ENCODE results near the gene S100PBP.

S100PBP gene

DNA sequence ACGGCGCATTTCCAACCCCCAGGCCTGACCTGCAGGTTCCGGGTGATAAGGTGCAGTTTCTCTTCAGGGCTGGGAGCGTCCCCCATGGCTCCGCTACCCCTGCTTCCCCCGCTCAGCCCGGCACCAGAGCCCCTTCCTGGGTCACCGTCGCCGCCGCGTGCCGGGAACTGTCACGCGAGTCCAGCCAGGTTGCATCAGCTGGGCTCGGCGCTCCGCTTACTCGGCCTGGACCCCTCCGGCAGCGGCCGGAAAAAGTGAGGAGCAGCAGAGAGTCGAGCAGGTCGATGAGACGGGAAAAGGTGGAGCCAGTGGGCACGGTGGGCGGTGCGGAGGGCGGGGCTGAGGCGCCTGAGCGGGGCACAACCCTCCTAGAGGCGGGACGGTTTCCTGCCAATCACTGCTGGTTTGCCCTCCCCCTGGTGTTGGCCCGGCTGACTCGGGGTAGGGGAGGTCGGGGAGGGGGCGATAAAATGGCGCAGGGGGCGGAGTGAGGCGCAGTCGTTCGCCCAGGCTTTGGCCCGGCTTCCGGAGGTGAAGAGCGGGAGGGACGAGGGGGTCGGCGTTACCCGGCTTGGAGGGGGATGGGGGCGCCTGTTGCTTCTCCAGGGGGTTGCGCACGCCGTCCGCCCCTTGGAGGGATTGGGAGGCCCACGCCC lies at the start of gene S100PBP, which contains the start of gene YARS1:
TSS of gene S100PBP (plus strand) at position 495 of the 656 bp plus-strand sequence. CDS start 8,447 bp downstream, outside the sequence.
TSS of gene YARS1 (minus strand) at position 200 of the 656 bp plus-strand sequence. CDS start at position 86, 114 bp downstream.
- Histone ChIP-seq H3K36me3 (ENCODE audit: control insufficient read depth, insufficient read depth, low read length) (peaks cover 15% of the 10 kb centered on the region), H3K27me3 (ENCODE audit: control insufficient read depth, insufficient read depth, low read length) (no peaks in the 10 kb centered on the region), H3K4me1 (ENCODE audit: control insufficient read depth, insufficient read depth, low read length) (peaks cover 25% of the 10 kb centered on the region), H3K9ac (ENCODE audit: low read length) (peak within 1 kb of the TSS; percentile 99), H3K4me3 (ENCODE audit: low read depth, low read length) (peak within 1 kb of the TSS; percentile 83), H3K27ac (ENCODE audit: low read depth, low read length) (peak within 1 kb of the TSS; percentile 98), H3K9me3 (ENCODE audit: control insufficient read depth, insufficient read depth, low read depth, low read length) (no peaks in the 10 kb centered on the region)

GRCh38 chr1:32768110-32768850 lies 49.2 kb upstream of the S100PBP start:
- H3K27ac ChIP-seq (ENCODE audit: low read depth, low read length) = no peak overlapping the region
- peaks cover 49% of the 10 kb centered on the region for H3K36me3 ChIP-seq (ENCODE audit: control insufficient read depth, insufficient read depth, low read length)
- no peak overlapping the region for H3K4me3 ChIP-seq (ENCODE audit: low read depth, low read length)
- no peaks in the 10 kb centered on the region for H3K9me3 ChIP-seq (ENCODE audit: control insufficient read depth, insufficient read depth, low read depth, low read length)
- H3K27me3 ChIP-seq (ENCODE audit: control insufficient read depth, insufficient read depth, low read length) = no peaks in the 10 kb centered on the region
- H3K4me1 ChIP-seq (ENCODE audit: control insufficient read depth, insufficient read depth, low read length) = peaks cover 66% of the 10 kb centered on the region
- no peak overlapping the region for H3K9ac ChIP-seq (ENCODE audit: low read length)

DNA sequence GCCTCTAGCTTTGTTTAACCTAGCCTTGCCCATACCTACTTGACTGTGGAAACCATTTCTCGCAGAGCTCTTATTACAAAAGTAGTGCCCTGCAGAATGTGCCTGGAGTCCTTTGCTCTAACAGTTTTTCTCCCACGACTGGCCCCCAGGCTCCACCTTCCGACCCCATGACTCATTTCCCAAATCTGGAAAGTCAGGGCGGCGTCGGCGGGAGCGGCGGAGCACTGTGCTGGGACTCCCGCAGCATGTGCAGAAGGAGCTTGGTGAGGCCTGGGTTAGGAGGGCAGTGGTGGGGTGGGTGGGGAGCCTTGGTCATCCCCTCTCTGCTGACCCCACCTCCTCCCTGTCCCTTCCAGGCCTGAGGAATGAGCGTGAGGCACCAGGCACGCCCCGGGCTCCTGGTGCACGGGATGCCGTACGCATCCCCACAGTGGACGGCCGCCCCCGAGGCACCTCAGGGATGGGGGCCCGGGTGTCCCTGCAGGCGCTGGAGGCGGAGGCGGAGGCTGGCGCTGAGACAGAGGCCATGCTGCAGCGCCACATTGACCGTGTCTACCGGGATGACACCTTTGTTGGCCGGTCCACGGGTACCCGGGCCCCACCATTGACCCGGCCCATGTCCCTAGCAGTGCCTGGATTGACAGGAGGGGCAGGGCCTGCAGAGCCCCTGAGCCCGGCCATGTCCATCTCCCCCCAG lies 47.8 kb upstream of the S100PBP start:
- Histone ChIP-seq H3K27me3 (ENCODE audit: control insufficient read depth, insufficient read depth, low read length) (no peaks in the 10 kb centered on the region), H3K36me3 (ENCODE audit: control insufficient read depth, insufficient read depth, low read length) (peaks cover 62% of the 10 kb centered on the region), H3K4me3 (ENCODE audit: low read depth, low read length) (no peak overlapping the region), H3K9me3 (ENCODE audit: control insufficient read depth, insufficient read depth, low read depth, low read length) (no peaks in the 10 kb centered on the region), H3K9ac (ENCODE audit: low read length) (no peak overlapping the region), H3K4me1 (ENCODE audit: control insufficient read depth, insufficient read depth, low read length) (peaks cover 69% of the 10 kb centered on the region), H3K27ac (ENCODE audit: low read depth, low read length) (no peak overlapping the region)

GRCh38 chr1:32770221-32770731 lies 47.2 kb upstream of the S100PBP start:
- Histone ChIP-seq H3K27me3 (ENCODE audit: control insufficient read depth, insufficient read depth, low read length) (no peaks in the 10 kb centered on the region), H3K9ac (ENCODE audit: low read length) (no peak overlapping the region), H3K4me1 (ENCODE audit: control insufficient read depth, insufficient read depth, low read length) (peaks cover 66% of the 10 kb centered on the region), H3K36me3 (ENCODE audit: control insufficient read depth, insufficient read depth, low read length) (peaks cover 68% of the 10 kb centered on the region), H3K27ac (ENCODE audit: low read depth, low read length) (no peak overlapping the region), H3K9me3 (ENCODE audit: control insufficient read depth, insufficient read depth, low read depth, low read length) (no peaks in the 10 kb centered on the region), H3K4me3 (ENCODE audit: low read depth, low read length) (no peak overlapping the region)

DNA sequence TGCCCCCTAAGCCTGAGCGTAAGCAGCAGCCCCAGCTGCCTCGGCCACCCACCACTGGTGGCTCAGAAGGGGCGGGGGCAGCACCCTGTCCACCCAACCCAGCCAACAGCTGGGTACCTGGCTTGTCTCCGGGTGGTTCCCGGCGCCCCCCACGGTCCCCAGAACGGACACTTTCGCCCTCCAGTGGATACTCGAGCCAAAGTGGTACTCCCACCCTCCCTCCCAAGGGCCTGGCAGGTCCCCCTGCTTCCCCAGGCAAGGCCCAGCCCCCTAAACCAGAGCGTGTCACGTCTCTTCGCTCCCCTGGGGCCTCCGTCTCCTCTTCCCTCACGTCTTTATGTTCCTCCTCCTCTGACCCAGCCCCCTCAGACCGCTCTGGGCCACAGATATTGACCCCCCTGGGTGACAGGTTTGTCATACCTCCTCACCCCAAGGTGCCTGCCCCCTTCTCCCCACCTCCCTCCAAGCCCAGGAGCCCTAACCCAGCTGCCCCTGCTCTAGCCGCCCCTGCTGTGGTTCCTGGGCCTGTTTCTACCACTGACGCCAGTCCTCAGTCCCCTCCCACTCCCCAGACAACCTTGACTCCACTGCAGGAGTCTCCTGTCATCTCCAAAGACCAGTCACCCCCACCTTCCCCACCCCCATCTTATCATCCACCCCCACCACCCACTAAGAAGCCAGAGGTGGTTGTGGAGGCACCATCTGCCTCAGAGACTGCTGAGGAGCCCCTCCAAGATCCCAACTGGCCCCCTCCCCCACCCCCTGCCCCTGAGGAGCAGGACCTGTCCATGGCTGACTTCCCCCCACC lies 46.5 kb upstream of the S100PBP start:
- Histone ChIP-seq H3K27ac (ENCODE audit: low read depth, low read length) (no peak overlapping the region), H3K9ac (ENCODE audit: low read length) (no peak overlapping the region), H3K36me3 (ENCODE audit: control insufficient read depth, insufficient read depth, low read length) (peaks cover 74% of the 10 kb centered on the region), H3K27me3 (ENCODE audit: control insufficient read depth, insufficient read depth, low read length) (no peaks in the 10 kb centered on the region), H3K4me3 (ENCODE audit: low read depth, low read length) (no peak overlapping the region), H3K9me3 (ENCODE audit: control insufficient read depth, insufficient read depth, low read depth, low read length) (no peaks in the 10 kb centered on the region), H3K4me1 (ENCODE audit: control insufficient read depth, insufficient read depth, low read length) (peaks cover 61% of the 10 kb centered on the region)

DNA sequence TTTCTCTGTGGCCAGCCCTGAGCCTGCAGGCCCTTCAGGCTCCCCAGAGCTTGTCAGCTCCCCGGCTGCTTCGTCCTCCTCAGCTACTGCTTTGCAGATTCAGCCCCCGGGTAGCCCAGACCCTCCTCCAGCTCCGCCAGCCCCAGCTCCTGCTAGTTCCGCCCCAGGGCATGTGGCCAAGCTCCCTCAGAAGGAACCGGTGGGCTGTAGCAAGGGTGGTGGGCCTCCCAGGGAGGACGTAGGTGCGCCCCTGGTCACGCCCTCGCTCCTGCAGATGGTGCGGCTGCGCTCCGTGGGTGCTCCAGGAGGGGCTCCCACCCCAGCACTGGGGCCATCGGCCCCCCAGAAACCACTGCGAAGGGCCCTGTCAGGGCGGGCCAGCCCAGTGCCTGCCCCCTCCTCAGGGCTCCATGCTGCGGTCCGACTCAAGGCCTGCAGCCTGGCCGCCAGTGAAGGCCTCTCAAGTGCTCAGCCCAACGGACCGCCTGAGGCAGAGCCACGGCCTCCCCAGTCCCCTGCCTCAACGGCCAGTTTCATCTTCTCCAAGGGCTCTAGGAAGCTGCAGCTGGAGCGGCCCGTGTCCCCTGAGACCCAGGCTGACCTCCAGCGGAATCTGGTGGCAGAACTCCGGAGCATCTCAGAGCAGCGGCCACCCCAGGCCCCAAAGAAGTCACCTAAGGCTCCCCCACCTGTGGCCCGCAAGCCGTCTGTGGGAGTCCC lies 45.7 kb upstream of the S100PBP start:
- Histone ChIP-seq H3K27me3 (ENCODE audit: control insufficient read depth, insufficient read depth, low read length) (no peaks in the 10 kb centered on the region), H3K9ac (ENCODE audit: low read length) (no peak overlapping the region), H3K4me1 (ENCODE audit: control insufficient read depth, insufficient read depth, low read length) (peaks cover 53% of the 10 kb centered on the region), H3K9me3 (ENCODE audit: control insufficient read depth, insufficient read depth, low read depth, low read length) (no peaks in the 10 kb centered on the region), H3K4me3 (ENCODE audit: low read depth, low read length) (no peak overlapping the region), H3K27ac (ENCODE audit: low read depth, low read length) (peak overlapping the region; percentile 30; the same call in 1 of the 2 replicates), H3K36me3 (ENCODE audit: control insufficient read depth, insufficient read depth, low read length) (peaks cover 81% of the 10 kb centered on the region)

DNA sequence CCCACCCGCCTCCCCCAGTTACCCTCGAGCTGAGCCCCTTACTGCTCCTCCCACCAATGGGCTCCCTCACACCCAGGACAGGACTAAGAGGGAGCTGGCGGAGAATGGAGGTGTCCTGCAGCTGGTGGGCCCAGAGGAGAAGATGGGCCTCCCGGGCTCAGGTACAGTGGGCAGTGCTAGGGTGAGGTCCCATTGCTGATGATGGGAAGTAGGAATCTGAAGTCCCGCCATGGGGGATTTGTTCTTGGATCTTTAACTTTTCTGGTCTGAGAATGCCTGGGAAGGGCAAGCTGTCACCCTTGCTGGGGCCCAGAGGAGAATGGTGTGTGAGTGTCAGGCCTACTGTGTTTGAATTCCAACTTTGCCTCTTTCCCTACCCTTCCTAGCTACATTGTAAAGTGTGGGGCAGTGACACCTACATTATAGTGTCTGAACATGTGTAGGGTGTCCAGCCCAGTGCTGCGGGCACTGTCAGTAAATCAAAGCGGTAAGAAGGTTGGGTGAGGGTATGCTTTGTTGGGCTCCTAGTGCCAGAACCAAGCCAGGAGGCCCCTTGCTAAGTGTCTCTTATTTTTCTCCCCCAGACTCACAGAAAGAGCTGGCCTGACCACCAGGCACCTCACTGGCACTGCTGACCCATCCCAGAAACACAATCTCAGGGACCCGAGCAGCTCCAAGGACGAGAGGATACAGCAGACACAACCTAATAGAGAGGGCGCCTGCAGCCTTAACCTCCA lies 45.0 kb upstream of the S100PBP start:
- no peak overlapping the region for H3K4me3 ChIP-seq (ENCODE audit: low read depth, low read length)
- H3K9ac ChIP-seq (ENCODE audit: low read length) = no peak overlapping the region
- no peaks in the 10 kb centered on the region for H3K27me3 ChIP-seq (ENCODE audit: control insufficient read depth, insufficient read depth, low read length)
- peak overlapping the region; percentile 30; the same call in 1 of the 2 replicates for H3K27ac ChIP-seq (ENCODE audit: low read depth, low read length)
- peaks cover 46% of the 10 kb centered on the region for H3K4me1 ChIP-seq (ENCODE audit: control insufficient read depth, insufficient read depth, low read length)
- peaks cover 78% of the 10 kb centered on the region for H3K36me3 ChIP-seq (ENCODE audit: control insufficient read depth, insufficient read depth, low read length)
- no peaks in the 10 kb centered on the region for H3K9me3 ChIP-seq (ENCODE audit: control insufficient read depth, insufficient read depth, low read depth, low read length)

DNA sequence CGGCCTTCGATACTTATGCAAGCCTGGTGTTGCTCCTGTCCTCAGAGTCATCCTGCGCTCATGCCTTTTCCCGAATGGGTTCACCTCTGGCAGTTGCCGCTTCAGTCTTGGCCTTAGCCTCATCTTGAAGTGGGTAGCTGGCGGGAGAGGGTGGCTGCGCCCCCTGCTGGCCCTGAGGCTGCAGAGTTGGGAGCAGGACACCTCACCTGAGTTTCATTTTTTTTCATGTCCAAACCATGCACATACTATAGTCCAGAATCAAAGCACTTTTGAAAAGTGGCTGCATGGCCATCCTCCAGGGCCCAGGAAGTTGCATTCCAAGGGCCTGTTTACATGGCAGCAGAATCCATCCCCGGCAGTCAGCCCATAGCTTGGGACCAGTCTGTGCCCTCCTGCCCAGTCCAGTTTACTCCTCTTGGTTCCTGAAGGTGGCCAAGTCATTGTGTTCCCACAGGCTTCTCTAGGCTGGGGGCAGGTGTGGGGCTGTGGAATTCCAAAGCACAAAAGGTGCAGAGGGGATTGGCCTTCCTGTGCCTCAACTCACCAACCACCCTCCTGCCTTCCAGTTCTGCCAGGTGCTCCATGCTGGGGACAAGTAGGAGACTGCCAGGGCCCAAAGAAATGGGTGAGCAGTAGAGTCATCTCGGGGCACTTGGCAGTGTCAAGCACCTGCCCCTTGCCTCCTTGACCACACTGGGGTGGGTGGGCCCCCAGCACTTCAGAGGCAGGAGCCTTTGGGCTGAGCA lies 44.3 kb upstream of the S100PBP start:
- Histone ChIP-seq H3K9ac (ENCODE audit: low read length) (no peak overlapping the region), H3K4me3 (ENCODE audit: low read depth, low read length) (no peak overlapping the region), H3K27ac (ENCODE audit: low read depth, low read length) (no peak overlapping the region), H3K4me1 (ENCODE audit: control insufficient read depth, insufficient read depth, low read length) (peaks cover 41% of the 10 kb centered on the region), H3K27me3 (ENCODE audit: control insufficient read depth, insufficient read depth, low read length) (no peaks in the 10 kb centered on the region), H3K36me3 (ENCODE audit: control insufficient read depth, insufficient read depth, low read length) (peaks cover 78% of the 10 kb centered on the region), H3K9me3 (ENCODE audit: control insufficient read depth, insufficient read depth, low read depth, low read length) (no peaks in the 10 kb centered on the region)

- H3K4me1 ChIP-seq (ENCODE audit: control insufficient read depth, insufficient read depth, low read length) = peaks cover 38% of the 10 kb centered on the region
Observed at GRCh38 chr1:32773764-32774463, 43.5 kb upstream of the S100PBP start.

More at GRCh38 chr1:32773764-32774463, 43.5 kb upstream of the S100PBP start:
- Histone ChIP-seq H3K36me3 (ENCODE audit: control insufficient read depth, insufficient read depth, low read length) (peaks cover 77% of the 10 kb centered on the region), H3K4me3 (ENCODE audit: low read depth, low read length) (no peak overlapping the region), H3K27me3 (ENCODE audit: control insufficient read depth, insufficient read depth, low read length) (no peaks in the 10 kb centered on the region), H3K27ac (ENCODE audit: low read depth, low read length) (no peak overlapping the region), H3K9me3 (ENCODE audit: control insufficient read depth, insufficient read depth, low read depth, low read length) (no peaks in the 10 kb centered on the region), H3K9ac (ENCODE audit: low read length) (no peak overlapping the region)
